Adrenal gland (tissue), 12 donors: Measurements from ENCODE around the gene MPZ. TPM values are rescaled to one million over a fixed set of nuclear protein-coding genes. Genes with fewer than 3 reads are reported as not detected.

Experiments
- DNase-seq, 7 donors: peaks; one replicate each; pipeline ENCODE4 v3.0.0-alpha.2; 2019 to 2020
- H3K27ac ChIP-seq, 5 donors: fragments of 200-600 bp; sonication (generic) in 4 of 5; 1 replicate in 3 of 5; 2 replicates in 2 of 5; pipeline versions ENCODE4 v1.5.1 to v1.8.0; 2016 to 2020; ENCODE audit warnings: mild to moderate bottlenecking in 1 of 5
- H3K27me3 ChIP-seq: fragments of 200-600 bp; 2 replicates; pipeline ENCODE4 v1.8.0; 2021
- H3K36me3 ChIP-seq, 2 donors: fragments of 200-600 bp; replicated peaks in 1 of 2; 1 replicate in 1 of 2; 2 replicates in 1 of 2; pipeline versions ENCODE4 v1.5.1 to v1.8.0; 2018 to 2022
- H3K4me1 ChIP-seq, 2 donors: fragments of 200-600 bp; replicated peaks in 1 of 2; 1 replicate in 1 of 2; 2 replicates in 1 of 2; pipeline versions ENCODE4 v1.5.1 to v1.8.0; 2018 to 2021
- H3K4me3 ChIP-seq, 4 donors: fragments of 200-600 bp; sonication (generic) in 3 of 4; one replicate each; pipeline ENCODE4 v1.5.1; 2016 to 2018
- H3K9me3 ChIP-seq, 3 donors: fragments of 200-600 bp; sonication (generic) in 1 of 3; replicated peaks in 1 of 3; 1 replicate in 2 of 3; 2 replicates in 1 of 3; pipeline versions ENCODE4 v1.5.1 to v1.8.0; 2016 to 2021
- POLR2A ChIP-seq, 2 donors: fragments of 450-650 bp; IDR thresholded peaks; one replicate each; pipeline ENCODE4 v1.6.1; 2017; ENCODE audit warnings: antibody characterized with exemption in 2 of 2, mild to moderate bottlenecking in 2 of 2, moderate library complexity in 1 of 2
- WGBS, 4 donors: extraction: QIAGEN DNeasy Blood & Tissue Kit in 2 of 4; methylation state at CpG; one replicate each; pipeline versions ENCODE4 v1.1.5 to v1.1.7; 2013 to 2017; 5-methylcytosine and 5-hydroxymethylcytosine counted together
- intact Hi-C, 2 donors: fragments of 100-400 bp; cut with DNase I; formaldehyde crosslinking; loops; one replicate each; pipeline versions ENCODE4 v1.14.1 to v1.15.0; 2022 to 2023
- polyA plus RNA-seq, 3 donors: library from polyadenylated mRNA; stranded (reverse); fragments of 200-250 nt in 2 of 3; fragments of 350-450 nt in 1 of 3; fragmentation: Illumina TruSeq in 1 of 3; extraction: RNeasy Lipid Tissue Mini Kit (QIAGEN cat#74804) in 1 of 3; gene quantifications; one replicate each; pipeline ENCODE4 v1.2.3, GENCODE V29; 2013 to 2014
- total RNA-seq, 9 donors: library from RNA; depleted of rRNA in 4 of 9; stranded (reverse); fragments of >200 nt in 4 of 9; fragments of 120-200 nt in 1 of 9; fragmentation: NEBNext Ultra II Directional in 1 of 9; extraction: Animal tissue kit (Norgen Biotek cat#: 25700) in 1 of 9; gene quantifications; one replicate each; pipeline versions ENCODE4 v1.1.0 to v1.2.4, GENCODE V29; 2013 to 2023
- TF ChIP-seq, protein P1 (sequence below), 6 experiments: fragments of 450-650 bp in 4 of 6; fragments of 200-600 bp in 2 of 6; sonication (generic) in 1 of 6; IDR thresholded peaks; 1 replicate in 5 of 6; 2 replicates in 1 of 6; pipeline versions ENCODE4 v1.5.1 to v1.8.0; 2016 to 2021; ENCODE audit warnings: antibody characterized with exemption in 6 of 6, mild to moderate bottlenecking in 2 of 6, moderate library complexity in 1 of 6
- donor health status: healthy with polysubstance abuse.
- donor health status: Bipolar disorder and iron deficiency.
- donor health status: DM: yes; HTN: yes; CAD: no.
- donor health status: DM: no; HTN: no; CAD: no.
- donor health status: DM: no; HTN: no; CAD: no.
- donor health status: DM: yes; HTN: yes; CAD: no.

The MPZ gene
- total and polyA plus RNA-seq, 12 donors: 0.66 to 10.3 (median 4.0) TPM

DNA sequence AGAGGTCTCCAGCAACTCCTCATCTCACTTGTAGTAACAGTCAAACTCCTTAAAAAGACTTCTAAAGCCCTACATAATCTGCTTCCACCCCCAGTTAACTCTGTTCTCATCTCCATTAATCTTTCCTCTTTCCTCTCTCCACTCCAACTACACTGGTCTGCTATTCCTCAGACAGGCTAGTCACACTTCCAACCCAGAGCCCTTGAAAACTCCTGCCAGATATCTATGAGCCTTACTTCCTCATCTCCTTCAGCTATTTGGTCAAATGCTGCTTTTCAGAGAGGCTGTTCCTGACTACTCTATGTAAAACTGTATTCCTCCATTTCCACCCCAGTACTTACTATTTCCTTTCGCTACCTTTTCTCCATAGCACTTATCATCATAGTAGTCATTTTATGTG is 26.8 kb downstream of the MPZ start:
- intact Hi-C loops: no loop called here
- Histone ChIP-seq H3K36me3 (no peaks in the 10 kb centered on the region), H3K27me3 (no peaks in the 10 kb centered on the region), H3K4me1 (no peaks in the 10 kb centered on the region), H3K27ac (no peak overlapping the region), H3K9me3 (no peaks in the 10 kb centered on the region), H3K4me3 (no peak overlapping the region)
- WGBS, 4 donors: 94 to 100% (median 96%) methylated on average over 1 of the region's 1 CpG
- DNase-seq: no peak
- TF ChIP-seq POLR2A (IDR thresholded peaks at IDR 0.05): no peak
- TF ChIP-seq, protein P1, sequence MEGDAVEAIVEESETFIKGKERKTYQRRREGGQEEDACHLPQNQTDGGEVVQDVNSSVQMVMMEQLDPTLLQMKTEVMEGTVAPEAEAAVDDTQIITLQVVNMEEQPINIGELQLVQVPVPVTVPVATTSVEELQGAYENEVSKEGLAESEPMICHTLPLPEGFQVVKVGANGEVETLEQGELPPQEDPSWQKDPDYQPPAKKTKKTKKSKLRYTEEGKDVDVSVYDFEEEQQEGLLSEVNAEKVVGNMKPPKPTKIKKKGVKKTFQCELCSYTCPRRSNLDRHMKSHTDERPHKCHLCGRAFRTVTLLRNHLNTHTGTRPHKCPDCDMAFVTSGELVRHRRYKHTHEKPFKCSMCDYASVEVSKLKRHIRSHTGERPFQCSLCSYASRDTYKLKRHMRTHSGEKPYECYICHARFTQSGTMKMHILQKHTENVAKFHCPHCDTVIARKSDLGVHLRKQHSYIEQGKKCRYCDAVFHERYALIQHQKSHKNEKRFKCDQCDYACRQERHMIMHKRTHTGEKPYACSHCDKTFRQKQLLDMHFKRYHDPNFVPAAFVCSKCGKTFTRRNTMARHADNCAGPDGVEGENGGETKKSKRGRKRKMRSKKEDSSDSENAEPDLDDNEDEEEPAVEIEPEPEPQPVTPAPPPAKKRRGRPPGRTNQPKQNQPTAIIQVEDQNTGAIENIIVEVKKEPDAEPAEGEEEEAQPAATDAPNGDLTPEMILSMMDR (IDR thresholded peaks at IDR 0.05): no peak

DNA sequence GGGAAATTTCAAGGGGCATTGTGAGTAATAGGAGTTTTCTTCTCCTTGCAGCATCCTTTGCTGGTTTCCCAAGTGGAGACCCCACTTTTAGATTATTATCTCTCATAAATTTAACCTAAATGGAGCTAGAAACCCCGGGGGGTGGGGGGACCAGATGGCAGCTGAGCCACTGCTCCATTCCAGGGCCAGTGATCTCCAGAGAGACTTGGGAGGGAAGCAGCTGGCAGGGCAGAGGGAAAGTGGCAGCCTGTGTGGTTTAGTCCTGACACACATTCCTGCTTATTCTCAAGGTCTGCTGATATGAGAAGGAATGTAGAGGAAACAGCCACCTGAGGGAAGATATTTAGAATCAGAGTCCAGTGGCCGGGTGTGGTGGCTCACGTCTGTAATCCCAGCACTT is 34.9 kb downstream of the MPZ start:
- H3K4me1 ChIP-seq: no peaks in the 10 kb centered on the region
- no peaks in the 10 kb centered on the region for H3K36me3 ChIP-seq
- no peak overlapping the region for H3K27ac ChIP-seq
- no peak overlapping the region for H3K4me3 ChIP-seq
- WGBS, 4 donors: 23 to 48% (median 44%) methylated on average over 1 to 3 of the region's 3 CpGs
- intact Hi-C loops: no loop called here
- no peaks in the 10 kb centered on the region for H3K27me3 ChIP-seq
- no peaks in the 10 kb centered on the region for H3K9me3 ChIP-seq
- DNase-seq: peak in 1 of 7 donors; percentile 18
- TF ChIP-seq, protein P1 (IDR thresholded peaks at IDR 0.05): no peak

DNA sequence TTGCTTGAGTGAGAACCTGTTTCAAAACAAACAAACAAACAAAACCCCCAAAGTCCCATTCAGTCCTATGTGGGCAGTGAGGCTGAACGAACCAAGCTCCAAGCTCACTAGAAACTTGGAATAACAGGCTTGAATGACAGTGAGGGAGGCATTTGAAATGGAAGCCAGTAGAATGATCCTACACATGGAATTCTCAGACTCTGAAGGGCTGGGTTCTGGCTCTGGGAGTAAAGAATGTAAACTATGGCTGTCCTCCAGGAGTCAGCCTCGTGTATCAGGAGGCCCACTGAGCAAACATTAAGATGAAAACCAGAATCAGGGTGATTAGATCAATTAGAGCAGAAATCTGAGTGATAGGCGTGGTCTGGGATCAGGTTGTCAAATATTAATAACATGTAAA is 36.4 kb downstream of the MPZ start:
- no peak for DNase-seq
- intact Hi-C loops: no loop called here

DNA sequence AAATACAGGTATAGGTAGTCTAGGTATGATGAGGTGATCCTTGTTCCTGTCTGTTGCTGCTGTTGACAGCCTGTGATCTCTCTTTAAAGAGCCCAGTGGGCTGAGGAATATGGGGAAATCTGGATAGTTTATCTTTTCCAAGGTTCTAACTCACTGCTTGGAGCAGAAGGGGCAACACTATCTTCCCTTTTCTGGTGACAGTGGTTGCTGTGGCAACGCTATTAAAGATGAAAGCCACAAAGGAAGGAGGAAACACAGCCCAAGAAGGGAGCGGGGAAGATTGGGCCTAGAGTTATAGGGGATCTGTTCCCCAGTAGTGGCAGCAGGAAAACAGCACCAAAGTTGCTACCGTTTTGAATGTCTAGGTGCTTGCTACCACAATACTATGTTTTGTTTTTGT is 42.4 kb downstream of the MPZ start:
- DNase-seq: no peak
- no peaks in the 10 kb centered on the region for H3K9me3 ChIP-seq
- no peaks in the 10 kb centered on the region for H3K27me3 ChIP-seq
- peaks cover 0 to 4% of the 10 kb centered on the region in 2 donors for H3K4me1 ChIP-seq
- no peak overlapping the region for H3K27ac ChIP-seq
- H3K36me3 ChIP-seq: no peaks in the 10 kb centered on the region
- TF ChIP-seq, protein P1 (IDR thresholded peaks at IDR 0.05): no peak
- TF ChIP-seq POLR2A (IDR thresholded peaks at IDR 0.05): no peak
- H3K4me3 ChIP-seq: no peak overlapping the region
- intact Hi-C loops: no loop called here
- 67 to 81% (median 69%) methylated on average over 3 of the region's 3 CpGs for WGBS, 4 donors

More for the DNA sequence above, 36.4 kb downstream of the MPZ start:
- no peaks in the 10 kb centered on the region for H3K27me3 ChIP-seq
- H3K27ac ChIP-seq: no peak overlapping the region
- TF ChIP-seq, protein P1 (IDR thresholded peaks at IDR 0.05): no peak
- no peak for TF ChIP-seq POLR2A (IDR thresholded peaks at IDR 0.05)
- no peaks in the 10 kb centered on the region for H3K9me3 ChIP-seq
- no peaks in the 10 kb centered on the region for H3K4me1 ChIP-seq
- no peaks in the 10 kb centered on the region for H3K36me3 ChIP-seq
- WGBS, 4 donors: 68 to 75% (median 74%) methylated on average over 3 of the region's 3 CpGs
- H3K4me3 ChIP-seq: no peak overlapping the region
